Activated T-helper 2 cell treated with anti-CD3 and anti-CD28 coated beads, Interferon-gamma antibody, Interleukin-2, Interleukin-4, amounts not matched to agents 10 μg/mL and 5 μg/mL and 100 μg/mL, durations not matched to agents 14 hours and 24 hours and 36 hours (primary cell): ENCODE measurements around the gene NEDD4. TPM values are rescaled to one million over a fixed set of nuclear protein-coding genes. Genes with fewer than 3 reads are reported as not detected.
"Not testable (repeated sequence)": the region's sequence is repeated elsewhere in the genome, so short reads cannot be mapped to it uniquely, and the experiment has no call there.

Source experiments
- DNase-seq: peaks from one replicate; pipeline ENCODE4 v3.0.0; 2021; ENCODE audit warnings: low spot score
- H3K27ac Mint-ChIP-seq: one replicate; pipeline ENCODE4 v1.8.0; 2021; ENCODE audit warnings: mixed read lengths
- H3K27me3 Mint-ChIP-seq: one replicate; pipeline ENCODE4 v1.8.0; 2021; ENCODE audit warnings: low read depth, mixed read lengths
- H3K36me3 Mint-ChIP-seq: one replicate; pipeline ENCODE4 v1.8.0; 2021; ENCODE audit warnings: low read depth, mixed read lengths
- H3K4me1 Mint-ChIP-seq: one replicate; pipeline ENCODE4 v1.8.0; 2021; ENCODE audit warnings: low read depth, mixed read lengths
- H3K4me3 Mint-ChIP-seq: one replicate; pipeline ENCODE4 v1.8.0; 2021; ENCODE audit warnings: low read depth, mild to moderate bottlenecking, moderate library complexity, mixed read lengths
- H3K9me3 Mint-ChIP-seq: one replicate; pipeline ENCODE4 v1.8.0; 2021; ENCODE audit warnings: mixed read lengths
- intact Hi-C: fragments of 100-400 bp; cut with micrococcal nuclease; formaldehyde crosslinking; loops from one replicate; pipeline ENCODE4 v1.15.1; 2023
- total RNA-seq: library from RNA; stranded (reverse); gene quantifications from 2 replicates; pipeline ENCODE4 v1.2.3, GENCODE V29; 2022

NEDD4 gene
- total RNA-seq, 1 donor from 2014 or later, result 10.2 TPM

DNA sequence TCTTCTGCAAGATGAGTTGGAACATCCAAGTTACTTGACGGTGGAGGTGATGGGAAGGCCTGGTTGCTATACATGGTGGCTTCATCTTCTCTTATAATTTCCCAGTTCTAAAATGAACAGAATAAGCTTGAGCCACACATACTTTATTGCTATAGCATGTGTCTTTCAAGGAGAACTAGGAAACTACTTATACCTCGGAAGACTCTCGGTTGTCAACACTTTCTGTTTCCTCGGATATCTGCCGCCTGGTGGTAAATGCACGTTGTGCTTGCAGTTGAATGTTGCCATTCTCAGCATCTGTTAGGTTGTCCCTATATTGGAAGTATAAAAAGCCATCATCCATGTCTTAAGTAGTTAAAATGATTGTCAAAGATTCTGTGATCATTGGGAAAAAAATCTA is 132.9 kb downstream of the NEDD4 start:
- Mint-ChIP-seq H3K9me3 (no peaks in the 10 kb centered on the region), H3K4me1 (no peaks in the 10 kb centered on the region), H3K27me3 (no peaks in the 10 kb centered on the region), H3K36me3 (peaks cover 6% of the 10 kb centered on the region), H3K27ac (no peak overlapping the region), H3K4me3 (no peak overlapping the region)
- no peak for DNase-seq
- intact Hi-C loops, result loop anchor here (10.0 kb wide), 1 partner anchor 194 kb away; no protein-coding TSS in a partner anchor

GRCh38 chr15:55859681-55860080 is 133.7 kb downstream of the NEDD4 start:
- Mint-ChIP-seq H3K4me3 (no peak overlapping the region), H3K9me3 (no peaks in the 10 kb centered on the region), H3K27ac (no peak overlapping the region), H3K36me3 (peaks cover 6% of the 10 kb centered on the region), H3K4me1 (no peaks in the 10 kb centered on the region), H3K27me3 (no peaks in the 10 kb centered on the region)
- intact Hi-C loops, result loop anchor here (10.0 kb wide), 1 partner anchor 195 kb away; no protein-coding TSS in a partner anchor
- no peak for DNase-seq

- Mint-ChIP-seq H3K36me3 (peaks cover 6% of the 10 kb centered on the region), H3K27ac (no peak overlapping the region), H3K4me1 (no peaks in the 10 kb centered on the region), H3K4me3 (no peak overlapping the region), H3K9me3 (no peaks in the 10 kb centered on the region), H3K27me3 (no peaks in the 10 kb centered on the region)
- DNase-seq, result no peak
- intact Hi-C loops, result no loop called here
These were observed 134.8 kb downstream of the NEDD4 start for GRCh38 chr15:55858661-55859060.

DNA sequence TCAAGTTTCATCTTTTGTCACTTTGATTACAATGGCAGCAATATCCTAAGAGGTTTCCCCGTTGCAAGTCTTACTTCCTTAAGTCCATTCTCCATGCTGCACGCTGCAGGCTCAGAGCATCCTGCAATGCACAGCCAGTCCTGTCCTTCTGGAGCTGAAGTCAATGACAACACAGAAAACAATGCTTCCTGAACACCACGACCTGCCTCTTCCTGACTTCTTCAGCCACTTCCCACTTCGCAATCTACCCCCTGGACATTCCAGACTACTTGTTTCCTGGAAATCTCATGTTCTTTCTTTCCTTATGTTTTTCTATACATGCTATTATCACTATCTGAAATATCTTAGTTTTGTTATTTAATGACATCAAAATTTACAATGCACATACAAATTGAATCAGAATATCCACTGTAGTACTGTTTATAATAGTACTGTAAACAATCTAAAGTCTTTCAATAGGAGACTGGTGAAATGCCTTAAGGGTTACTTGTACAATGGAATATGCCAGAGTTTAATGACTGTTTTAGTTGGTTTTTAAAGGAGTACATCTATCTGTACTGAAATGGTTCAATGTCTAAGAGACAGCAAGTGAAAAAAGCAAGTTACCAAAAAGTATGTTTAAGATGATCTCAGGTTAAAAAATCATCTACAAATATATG is 136.8 kb downstream of the NEDD4 start:
- Mint-ChIP-seq H3K27ac (no peak overlapping the region), H3K9me3 (no peaks in the 10 kb centered on the region), H3K27me3 (no peaks in the 10 kb centered on the region), H3K4me3 (no peak overlapping the region), H3K4me1 (no peaks in the 10 kb centered on the region), H3K36me3 (peaks cover 6% of the 10 kb centered on the region)
- DNase-seq, result no peak
- intact Hi-C loops, result no loop called here

- H3K4me3 Mint-ChIP-seq, result no peak overlapping the region
- no peak overlapping the region for H3K27ac Mint-ChIP-seq
- no peaks in the 10 kb centered on the region for H3K36me3 Mint-ChIP-seq
These were observed 140.3 kb downstream of the NEDD4 start for GRCh38 chr15:55853134-55853533.

GRCh38 chr15:55846116-55846707 is 147.2 kb downstream of the NEDD4 start:
- Mint-ChIP-seq H3K27ac (no peak overlapping the region), H3K4me1 (peaks cover 2% of the 10 kb centered on the region), H3K4me3 (no peak overlapping the region), H3K9me3 (peaks cover 5% of the 10 kb centered on the region), H3K36me3 (peaks cover 11% of the 10 kb centered on the region), H3K27me3 (no peaks in the 10 kb centered on the region)
- peak; percentile 28 for DNase-seq
- intact Hi-C loops, result loop anchor here (1.0 kb wide), 2 partner anchors 57 to 198 kb away; no protein-coding TSS in a partner anchor

More at GRCh38 chr15:55853134-55853533, 140.3 kb downstream of the NEDD4 start:
- no peaks in the 10 kb centered on the region for H3K4me1 Mint-ChIP-seq
- no peaks in the 10 kb centered on the region for H3K27me3 Mint-ChIP-seq
- no peak for DNase-seq
- intact Hi-C loops, result no loop called here
- H3K9me3 Mint-ChIP-seq, result no peaks in the 10 kb centered on the region

DNA sequence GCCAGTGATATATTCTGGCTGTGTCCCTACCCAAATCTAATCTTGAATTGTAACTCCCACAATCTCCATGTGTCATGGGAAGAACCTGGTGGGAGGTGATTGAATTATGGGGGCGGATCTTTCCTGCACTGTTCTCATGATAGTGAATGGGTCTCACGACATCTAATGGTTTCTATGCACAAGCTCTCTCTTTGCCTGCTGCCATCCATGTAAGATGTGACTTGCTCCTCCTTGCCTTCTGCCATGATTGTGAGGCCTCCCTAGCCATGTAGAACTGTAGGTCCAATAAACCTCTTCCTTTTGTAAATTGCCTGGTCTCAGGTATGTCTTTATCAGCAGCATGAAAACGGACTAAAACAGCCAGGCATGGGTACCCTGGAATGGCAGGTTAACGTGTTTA is 150.5 kb downstream of the NEDD4 start:
- intact Hi-C loops, result not testable (repeated sequence)

DNA sequence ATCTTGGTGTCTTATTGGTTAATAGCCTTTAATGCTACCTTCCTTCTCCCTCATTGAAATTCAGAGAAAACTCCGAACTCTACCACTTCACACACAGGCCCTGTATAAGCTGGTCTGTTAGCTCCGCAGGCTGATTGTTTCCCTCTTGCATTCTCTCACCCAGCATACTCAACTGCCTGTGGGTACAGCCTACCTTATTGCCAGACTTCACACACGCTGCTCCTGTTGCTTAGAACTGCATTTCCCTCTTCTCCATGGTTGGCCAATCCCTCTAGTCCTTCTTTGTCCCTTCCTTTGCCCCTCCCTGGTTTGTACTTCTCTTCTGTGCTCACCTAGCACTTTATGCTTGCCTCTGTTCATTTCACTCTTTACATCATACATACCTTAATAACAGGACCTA is 157.5 kb downstream of the NEDD4 start:
- Mint-ChIP-seq H3K4me3 (no peak overlapping the region), H3K9me3 (no peaks in the 10 kb centered on the region), H3K27me3 (no peaks in the 10 kb centered on the region), H3K27ac (no peak overlapping the region), H3K4me1 (no peaks in the 10 kb centered on the region), H3K36me3 (peaks cover 6% of the 10 kb centered on the region)
- no peak for DNase-seq
- intact Hi-C loops, result no loop called here

More for the DNA sequence above, 150.5 kb downstream of the NEDD4 start:
- H3K9me3 Mint-ChIP-seq, DNase-seq, H3K27ac Mint-ChIP-seq, H3K4me3 Mint-ChIP-seq, H3K4me1 Mint-ChIP-seq, H3K27me3 Mint-ChIP-seq: not testable (repeated sequence)
- peaks cover 16% of the 10 kb centered on the region for H3K36me3 Mint-ChIP-seq

DNA sequence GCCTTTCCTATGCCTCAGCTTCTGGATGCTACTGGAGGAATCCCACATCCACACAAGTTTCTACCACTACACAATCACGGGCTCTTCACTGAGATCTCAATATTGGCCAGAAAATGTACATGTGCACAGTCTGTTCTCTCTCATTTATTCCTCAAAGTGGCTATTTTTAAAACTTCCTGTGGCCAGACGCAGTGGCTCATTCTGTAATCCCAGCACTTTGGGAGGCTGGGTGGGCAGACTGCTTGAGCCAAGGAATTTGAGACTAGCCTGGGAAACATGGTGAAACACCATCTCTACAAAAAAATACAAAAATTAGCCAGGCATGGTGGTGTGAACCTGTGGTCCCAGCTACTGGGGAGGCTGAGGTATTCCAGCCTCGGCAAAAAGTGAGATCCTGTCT is 159.1 kb downstream of the NEDD4 start:
- intact Hi-C loops, result no loop called here
- Mint-ChIP-seq H3K27ac (no peak overlapping the region), H3K9me3 (no peaks in the 10 kb centered on the region), H3K36me3 (peaks cover 6% of the 10 kb centered on the region), H3K27me3 (no peaks in the 10 kb centered on the region), H3K4me3 (no peak overlapping the region), H3K4me1 (peaks cover 13% of the 10 kb centered on the region)
- no peak for DNase-seq

DNA sequence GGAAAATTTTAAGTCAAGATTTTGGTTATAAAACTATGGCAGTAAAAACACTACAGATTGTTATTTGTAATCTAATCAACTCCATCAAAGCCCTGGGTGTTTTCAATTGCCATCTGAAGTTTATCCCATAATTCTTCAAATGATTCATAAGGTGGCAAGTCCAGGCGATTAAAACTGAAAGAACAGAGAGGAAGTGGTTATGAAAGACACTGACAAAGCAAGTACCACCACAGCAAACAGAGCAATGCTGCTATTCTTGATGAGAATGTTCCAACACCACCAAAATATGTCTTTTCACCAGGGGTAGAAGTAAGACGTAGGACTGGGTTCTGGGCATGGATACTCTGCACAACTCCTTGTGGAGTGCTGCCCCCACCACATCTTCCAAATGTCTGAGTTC is 163.6 kb downstream of the NEDD4 start:
- Mint-ChIP-seq H3K27ac (peak overlapping the region; percentile 54), H3K36me3 (no peaks in the 10 kb centered on the region), H3K4me1 (peaks cover 33% of the 10 kb centered on the region), H3K9me3 (no peaks in the 10 kb centered on the region), H3K27me3 (no peaks in the 10 kb centered on the region), H3K4me3 (no peak overlapping the region)
- peak; percentile 18 for DNase-seq
- intact Hi-C loops, result loop anchor here (2.0 to 5.0 kb wide), 2 partner anchors 169 to 637 kb away; partner anchors contain the start of gene MNS1

DNA sequence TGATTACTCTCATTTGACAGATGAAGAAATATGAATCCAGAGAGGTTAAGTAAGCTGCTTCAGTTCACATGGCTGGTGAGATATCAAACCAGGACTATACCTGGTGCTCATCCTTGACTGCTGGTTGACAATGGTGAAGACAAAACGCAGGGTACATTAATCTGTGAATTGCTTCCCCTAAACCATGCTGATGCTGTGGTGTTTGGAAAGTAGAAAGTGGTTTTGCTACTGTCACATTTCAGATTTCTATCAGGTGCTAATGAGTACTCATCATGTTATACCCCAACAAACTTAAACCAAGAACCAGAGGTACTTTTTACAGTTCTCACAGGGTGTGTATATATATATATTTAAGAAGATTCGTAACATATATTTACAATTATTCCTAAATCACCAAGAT is 165.5 kb downstream of the NEDD4 start:
- intact Hi-C loops, result loop anchor here (2.0 to 5.0 kb wide), 2 partner anchors 167 to 639 kb away; partner anchors contain the start of gene MNS1
- Mint-ChIP-seq H3K4me1 (peaks cover 33% of the 10 kb centered on the region), H3K27ac (no peak overlapping the region), H3K36me3 (no peaks in the 10 kb centered on the region), H3K27me3 (no peaks in the 10 kb centered on the region), H3K4me3 (no peak overlapping the region), H3K9me3 (no peaks in the 10 kb centered on the region)
- no peak for DNase-seq

GRCh38 chr15:55827204-55827603 is 166.2 kb downstream of the NEDD4 start:
- DNase-seq, result no peak
- Mint-ChIP-seq H3K4me3 (no peak overlapping the region), H3K36me3 (no peaks in the 10 kb centered on the region), H3K9me3 (no peaks in the 10 kb centered on the region), H3K27ac (no peak overlapping the region), H3K27me3 (no peaks in the 10 kb centered on the region), H3K4me1 (peaks cover 33% of the 10 kb centered on the region)
- intact Hi-C loops, result loop anchor here (5.0 kb wide), 1 partner anchor 640 kb away; the partner anchor contains the start of gene MNS1
